K562 (cell line): ENCODE results near the gene DOCK1.

ENCODE experiments used
- BRF1 ChIP-seq: IDR thresholded peaks from 3 replicates; pipeline ENCODE4 v1.6.1; 2011; ENCODE audit warnings: borderline replicate concordance, mild to moderate bottlenecking; ENCODE audit not compliant: insufficient read length; ENCODE audit errors: extremely low read depth
- GABPA ChIP-seq: fragments of 200-800 bp; sonication (Bioruptor generic); conservative IDR thresholded peaks from 2 replicates; pipeline ENCODE4 v1.6.1; 2016; ENCODE audit warnings: low read depth, missing genetic modification characterization, missing compliant biosample characterization
- MAX ChIP-seq: sonication (generic); formaldehyde crosslinking; IDR thresholded peaks from 2 replicates; pipeline ENCODE4 v1.9.0; 2022; ENCODE audit warnings: mild to moderate bottlenecking, missing genetic modification reagents
- NFYB ChIP-seq: IDR thresholded peaks from 2 replicates; pipeline ENCODE4 v1.6.1; 2011; ENCODE audit warnings: mild to moderate bottlenecking, moderate library complexity; ENCODE audit not compliant: insufficient read length; ENCODE audit errors: extremely low read depth
- NR2C2 ChIP-seq, 2 experiments: fragments of 200-800 bp in 1 of 2; sonication (Bioruptor generic) in 1 of 2; sonication (generic) in 1 of 2; formaldehyde crosslinking in 1 of 2; IDR thresholded peaks; 2 replicates each; pipeline versions ENCODE4 v1.6.1 to v1.8.0; 2016 to 2022; ENCODE audit warnings: mild to moderate bottlenecking in 1 of 2, missing compliant biosample characterization in 1 of 2, missing genetic modification characterization in 1 of 2, missing genetic modification reagents in 1 of 2
- SMC3 ChIP-seq: conservative IDR thresholded peaks from 2 replicates; pipeline ENCODE4 v1.6.1; 2011; ENCODE audit warnings: low read depth, low read length, improper control_type of control experiment; ENCODE audit not compliant: insufficient read depth
- TF ChIP-seq, protein P1 (sequence below): fragments of 250-450 bp; sonication (Bioruptor Pico); IDR thresholded peaks from 2 replicates; pipeline ENCODE4 v1.8.0; 2021; ENCODE audit warnings: mild to moderate bottlenecking, moderate library complexity
- TF ChIP-seq, protein P2 (sequence below), 2 experiments: fragments of 450-650 bp in 1 of 2; sonication (generic) in 1 of 2; formaldehyde crosslinking in 1 of 2; IDR thresholded peaks in 1 of 2; conservative IDR thresholded peaks in 1 of 2; 2 replicates each; pipeline versions ENCODE4 v1.6.1 to v1.8.1; 2016 to 2023; ENCODE audit warnings: mild to moderate bottlenecking in 2 of 2, moderate library complexity in 2 of 2, inconsistent platforms in 1 of 2, missing genetic modification reagents in 1 of 2

- TF ChIP-seq GABPA (tag) (no peak), NR2C2 (CRISPR knock-in tag; IDR thresholded peaks at IDR 0.05) (no peak), NR2C2 (tag; IDR thresholded peaks at IDR 0.05) (no peak), NFYB (no peak), MAX (no peak), BRF1 (no peak), SMC3 (no peak)
- TF ChIP-seq, protein P1, sequence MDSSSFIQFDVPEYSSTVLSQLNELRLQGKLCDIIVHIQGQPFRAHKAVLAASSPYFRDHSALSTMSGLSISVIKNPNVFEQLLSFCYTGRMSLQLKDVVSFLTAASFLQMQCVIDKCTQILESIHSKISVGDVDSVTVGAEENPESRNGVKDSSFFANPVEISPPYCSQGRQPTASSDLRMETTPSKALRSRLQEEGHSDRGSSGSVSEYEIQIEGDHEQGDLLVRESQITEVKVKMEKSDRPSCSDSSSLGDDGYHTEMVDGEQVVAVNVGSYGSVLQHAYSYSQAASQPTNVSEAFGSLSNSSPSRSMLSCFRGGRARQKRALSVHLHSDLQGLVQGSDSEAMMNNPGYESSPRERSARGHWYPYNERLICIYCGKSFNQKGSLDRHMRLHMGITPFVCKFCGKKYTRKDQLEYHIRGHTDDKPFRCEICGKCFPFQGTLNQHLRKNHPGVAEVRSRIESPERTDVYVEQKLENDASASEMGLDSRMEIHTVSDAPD, result no peak
- TF ChIP-seq, protein P2, sequence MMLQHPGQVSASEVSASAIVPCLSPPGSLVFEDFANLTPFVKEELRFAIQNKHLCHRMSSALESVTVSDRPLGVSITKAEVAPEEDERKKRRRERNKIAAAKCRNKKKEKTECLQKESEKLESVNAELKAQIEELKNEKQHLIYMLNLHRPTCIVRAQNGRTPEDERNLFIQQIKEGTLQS (IDR thresholded peaks at IDR 0.05), result no peak
- TF ChIP-seq, protein P2 (CRISPR knock-in tag; conservative IDR thresholded peaks at IDR 0.05), result no peak
Observed at GRCh38 chr10:127127822-127128221, 222.6 kb downstream of the DOCK1 start.
